ENCODE results near the gene LZTR1.
"Not testable (repeated sequence)": the region's sequence is repeated elsewhere in the genome, so short reads cannot be mapped to it uniquely, and the experiment has no call there.

Gene LZTR1

GRCh38 chr22:20981787-20982562, at the start of gene LZTR1:
Gene LZTR1, plus strand, starts transcription at chr22:20982297. Its CDS starts 75 bp downstream, at chr22:20982372.
- peak; percentile 42 for DNase-seq

GRCh38 chr22:20933910-20934309, 48.2 kb upstream of the LZTR1 start:
- no peak for DNase-seq

DNA sequence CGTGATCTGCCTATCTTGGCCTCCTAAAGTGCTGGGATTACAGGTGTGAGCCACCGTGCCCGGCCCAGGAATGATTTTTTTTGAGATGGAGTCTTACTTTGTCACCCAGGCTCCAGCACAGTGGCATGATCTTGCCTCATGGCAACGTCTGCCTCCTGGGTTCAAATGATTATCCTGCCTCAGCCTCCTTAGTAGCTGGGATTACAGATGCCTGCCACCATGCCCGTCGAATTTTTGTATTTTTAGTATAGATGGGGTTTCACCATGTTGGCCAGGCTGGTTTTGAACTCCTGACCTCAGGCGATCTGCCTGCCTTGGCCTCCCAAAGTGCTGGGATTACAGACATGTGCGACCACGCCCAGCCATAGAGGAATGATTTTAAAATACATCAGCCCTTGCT, 47.0 kb upstream of the LZTR1 start:
- not testable (repeated sequence) for DNase-seq

- not testable (repeated sequence) for DNase-seq
Measured at GRCh38 chr22:20935780-20936539, 46.1 kb upstream of the LZTR1 start.

DNA sequence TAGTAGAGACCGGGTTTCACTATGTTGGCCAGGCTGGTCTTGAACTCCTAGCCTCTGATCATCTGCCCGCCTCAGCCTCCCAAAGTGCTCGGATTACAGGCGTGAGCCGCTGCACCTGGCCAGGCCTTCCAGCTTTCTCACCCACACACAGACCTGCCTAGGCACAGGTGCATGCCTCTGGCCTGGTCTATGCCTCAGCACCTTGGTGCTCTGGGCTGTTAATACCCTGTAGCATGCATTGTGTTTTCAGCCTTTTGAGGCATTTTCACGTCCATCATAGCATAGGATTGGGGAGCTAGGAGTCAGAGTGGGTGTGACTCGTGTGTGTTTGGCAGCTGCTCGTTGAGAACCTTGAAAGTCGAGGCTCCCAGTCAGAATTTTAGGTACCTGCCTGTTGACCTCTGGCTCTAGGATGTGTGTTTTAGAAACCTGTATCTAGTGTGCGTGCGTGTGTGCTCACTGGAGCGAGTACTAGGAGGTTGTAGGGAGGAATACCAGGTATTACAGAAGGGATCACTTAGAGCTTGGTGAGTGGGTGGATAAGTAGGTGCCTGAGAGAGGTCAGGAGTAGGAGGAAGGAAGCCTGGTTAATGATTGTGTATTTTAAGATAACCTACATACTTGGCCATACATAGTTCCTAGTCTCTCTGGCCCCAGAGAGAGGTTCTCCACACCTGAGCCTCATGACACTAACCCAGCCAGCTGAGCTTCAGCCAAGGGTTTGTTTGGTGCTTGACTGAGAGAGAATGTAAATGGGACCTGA, 44.9 kb upstream of the LZTR1 start:
- DNase-seq, result no peak

DNA sequence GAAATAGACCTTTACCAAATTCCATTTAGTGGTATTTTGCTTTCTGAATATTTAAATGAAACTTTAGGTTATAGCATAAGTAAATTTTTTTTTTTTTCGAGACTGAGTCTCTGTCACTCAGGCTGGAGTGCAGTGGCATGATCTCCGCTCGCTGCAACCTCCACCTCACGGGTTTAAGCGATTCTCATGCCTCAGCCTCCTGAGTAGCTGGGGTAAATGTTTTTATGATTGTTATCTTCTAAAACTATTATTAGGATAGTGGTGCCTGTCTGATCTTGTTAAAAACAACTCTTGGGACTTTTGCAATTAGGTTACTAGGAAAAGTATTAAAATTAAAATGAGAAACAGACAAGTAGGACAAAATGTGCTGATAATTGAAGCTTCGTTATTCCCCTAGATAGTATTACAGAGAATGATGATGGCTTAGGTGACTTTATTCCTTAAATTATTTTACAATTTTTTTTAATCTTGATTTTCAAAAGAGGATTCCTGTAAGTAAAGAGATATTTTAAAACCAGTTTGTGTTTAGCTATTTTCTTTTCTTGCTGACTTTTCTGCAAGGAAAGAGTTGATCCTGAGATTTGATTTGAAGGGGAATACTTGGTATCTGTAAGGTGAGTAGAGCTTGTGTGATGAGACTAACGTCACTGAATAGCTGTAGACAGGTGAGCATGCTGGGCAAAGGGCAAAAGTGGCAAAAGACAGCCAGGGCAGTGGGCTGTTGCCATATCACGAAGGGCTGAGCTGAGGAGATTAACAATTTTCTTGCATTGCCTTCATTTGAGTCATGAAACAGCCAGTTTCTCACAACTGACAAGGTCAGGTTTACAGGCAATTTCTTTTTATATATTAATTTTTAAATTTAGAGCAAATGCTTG, 44.1 kb upstream of the LZTR1 start:
- DNase-seq, result no peak

DNA sequence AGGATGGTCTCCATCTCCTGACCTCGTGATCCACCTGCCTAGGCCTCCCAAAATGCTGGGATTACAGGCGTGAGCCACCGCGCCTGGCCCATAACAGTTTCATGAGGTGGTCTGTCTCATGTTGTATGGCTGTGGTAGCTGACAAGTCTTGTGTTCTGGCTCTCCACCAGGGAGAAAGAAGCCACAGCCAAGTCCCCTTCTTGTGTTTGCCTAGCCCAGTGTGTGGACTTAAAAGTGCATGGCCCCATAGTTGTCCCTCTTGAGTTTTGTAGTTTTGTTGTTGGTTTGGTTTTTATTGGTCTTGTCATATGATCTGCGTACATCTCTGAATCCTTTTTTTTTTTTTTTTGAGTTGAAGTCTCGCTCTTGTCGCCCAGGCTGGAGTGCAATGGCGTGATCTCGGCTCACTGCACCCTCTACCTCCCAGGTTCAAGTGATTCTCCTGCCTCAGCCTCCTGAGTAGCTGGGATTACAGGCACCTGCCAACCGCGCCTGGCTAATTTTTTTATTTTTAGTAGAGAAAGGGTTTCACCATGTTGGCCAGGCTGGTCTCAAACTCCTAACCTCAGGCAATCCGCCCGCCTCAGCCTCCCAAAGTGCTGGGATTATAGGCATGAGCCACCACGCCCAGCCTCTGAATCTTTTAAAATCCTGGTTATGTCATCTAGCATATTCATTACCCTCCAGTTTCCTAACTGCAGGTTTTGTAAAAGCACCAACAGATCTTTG, 42.5 kb upstream of the LZTR1 start:
- DNase-seq, result not testable (repeated sequence)

DNA sequence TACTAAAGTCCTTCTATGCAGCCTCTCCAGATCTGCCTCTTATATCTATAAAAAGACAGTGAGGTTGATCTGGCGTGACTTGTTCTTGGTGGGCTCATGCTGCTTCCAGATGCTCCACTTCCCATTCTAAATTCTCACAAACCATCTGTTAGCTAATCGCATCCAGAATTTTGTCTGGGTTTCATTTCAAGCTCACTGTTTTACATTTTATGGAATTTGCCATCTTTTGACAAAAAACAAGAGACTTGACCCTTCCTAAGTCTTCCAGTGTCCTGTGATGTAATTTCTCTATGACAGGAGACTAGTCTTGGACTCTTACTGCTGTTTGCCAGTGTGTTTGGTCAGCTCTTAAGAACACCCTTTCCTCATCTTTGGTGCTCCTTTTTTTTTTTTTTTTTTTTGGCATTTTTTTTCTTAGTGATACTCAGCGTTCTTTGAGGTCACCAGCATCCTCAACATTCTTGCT, 41.9 kb upstream of the LZTR1 start:
- DNase-seq, result no peak

DNA sequence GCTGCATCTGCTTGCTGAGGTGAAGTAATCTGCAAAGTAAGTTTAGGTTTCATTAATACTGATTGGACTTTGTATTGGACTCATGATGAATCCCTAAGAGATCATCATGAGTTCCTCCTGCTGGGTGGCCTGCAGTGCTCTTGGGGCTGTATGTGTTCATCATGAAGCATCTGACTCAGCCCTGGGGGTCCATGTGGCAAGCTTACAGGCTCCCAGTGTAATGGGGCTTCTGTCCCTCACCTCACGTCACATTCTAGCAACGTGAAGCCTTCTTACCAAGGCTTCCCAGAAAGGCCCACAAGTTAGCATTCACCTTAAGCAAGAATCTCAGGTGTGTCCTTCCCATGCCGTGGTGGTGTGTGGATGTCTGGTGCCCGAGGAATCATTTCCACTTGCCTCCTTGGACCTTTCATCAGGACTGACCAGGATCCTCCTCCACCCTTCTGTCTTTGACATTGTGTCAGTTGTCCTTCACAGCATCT, 41.2 kb upstream of the LZTR1 start:
- DNase-seq, result no peak

GRCh38 chr22:20942203-20942902, 39.7 kb upstream of the LZTR1 start:
- not testable (repeated sequence) for DNase-seq

- DNase-seq, result no peak
Measured at GRCh38 chr22:20943104-20943933, 38.8 kb upstream of the LZTR1 start.

GRCh38 chr22:20944042-20944441, 38.1 kb upstream of the LZTR1 start:
- no peak for DNase-seq

- DNase-seq, result no peak
Measured at GRCh38 chr22:20945578-20945934, 36.5 kb upstream of the LZTR1 start.

- DNase-seq, result peak; percentile 10
Measured at GRCh38 chr22:20946080-20946986, 35.8 kb upstream of the LZTR1 start.

GRCh38 chr22:20946991-20947390, 35.1 kb upstream of the LZTR1 start:
- DNase-seq, result no peak

DNA sequence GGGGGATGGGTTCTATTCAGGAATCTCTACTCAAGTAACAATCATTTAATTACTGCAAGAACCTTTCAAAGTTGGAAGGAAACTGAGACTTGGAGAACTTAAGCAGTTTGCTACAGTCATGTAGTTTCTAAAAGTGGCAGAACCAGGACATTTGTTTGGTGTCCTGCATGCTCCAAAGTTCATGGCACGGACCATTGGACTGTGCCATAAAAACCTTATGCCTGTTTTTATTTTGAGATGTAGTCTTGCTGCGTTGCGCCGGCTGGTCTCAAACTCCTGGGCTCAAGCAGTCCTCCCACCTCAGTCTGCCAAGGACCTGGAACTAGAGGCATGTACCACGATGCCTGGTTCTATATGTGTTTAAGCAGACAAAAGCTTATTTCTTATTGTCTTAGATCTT, 33.6 kb upstream of the LZTR1 start:
- no peak for DNase-seq

DNA sequence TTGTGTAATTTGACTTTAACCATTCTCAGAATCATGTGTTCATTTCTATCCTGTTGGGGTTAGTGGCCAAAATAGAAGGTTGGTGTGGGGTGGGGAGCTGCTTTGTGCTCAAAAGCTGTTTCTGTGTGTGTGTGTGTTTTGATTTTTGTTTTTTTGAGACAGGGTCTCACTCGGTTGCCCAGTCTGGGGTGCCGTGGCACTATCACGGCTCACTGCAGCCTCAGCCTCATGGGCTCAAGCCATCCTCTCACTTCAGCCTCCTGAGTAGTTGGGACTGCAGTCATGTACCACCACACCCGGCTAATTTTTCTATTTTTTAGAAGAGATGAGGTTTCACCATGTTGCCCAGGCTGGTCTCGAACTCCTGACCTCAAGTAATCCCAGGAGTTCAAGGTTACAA, 33.1 kb upstream of the LZTR1 start:
- DNase-seq, result no peak

GRCh38 chr22:20949698-20950183, 32.4 kb upstream of the LZTR1 start:
- DNase-seq, result no peak

Data from NCI-H510A treated with DMSO at 0.1 percent for 48 hours (cell line).